HL-60 (cell line): ENCODE results near the gene HIPK2.

Experiments used
- CTCF ChIP-seq: IDR thresholded peaks from one replicate; pipeline ENCODE4 v1.5.1; 2011; ENCODE audit warnings: low read length, control low read depth, inconsistent platforms; ENCODE audit not compliant: insufficient read depth
- POLR2AphosphoS5 ChIP-seq: IDR thresholded peaks from 2 replicates; pipeline ENCODE4 v1.6.1; 2012; ENCODE audit warnings: low read depth

- TF ChIP-seq POLR2AphosphoS5: no peak
- no peak for TF ChIP-seq CTCF
These were observed 201.4 kb downstream of the HIPK2 start for GRCh38 chr7:139576179-139576973.
